Pulmonary artery endothelial cell (primary cell): Measurements from ENCODE around the gene TXNDC11. TPM values are rescaled to one million over a fixed set of nuclear protein-coding genes. Genes with fewer than 3 reads are reported as not detected.
A peak's percentile ranks its signal among the peaks of the same experiment; 100 is the strongest.

Source experiments
- DNase-seq: peaks from one replicate; pipeline ENCODE4 v3.0.0-alpha.2; 2011; ENCODE audit warnings: low read depth, low spot score
- total RNA-seq: library from RNA; depleted of rRNA; stranded (reverse); fragments of >200 nt; gene quantifications from 2 replicates; pipeline ENCODE4 v1.2.3, GENCODE V29; 2014

TXNDC11 gene
- total RNA-seq, 1 donor from 2014 or later = 23.7 TPM

DNA sequence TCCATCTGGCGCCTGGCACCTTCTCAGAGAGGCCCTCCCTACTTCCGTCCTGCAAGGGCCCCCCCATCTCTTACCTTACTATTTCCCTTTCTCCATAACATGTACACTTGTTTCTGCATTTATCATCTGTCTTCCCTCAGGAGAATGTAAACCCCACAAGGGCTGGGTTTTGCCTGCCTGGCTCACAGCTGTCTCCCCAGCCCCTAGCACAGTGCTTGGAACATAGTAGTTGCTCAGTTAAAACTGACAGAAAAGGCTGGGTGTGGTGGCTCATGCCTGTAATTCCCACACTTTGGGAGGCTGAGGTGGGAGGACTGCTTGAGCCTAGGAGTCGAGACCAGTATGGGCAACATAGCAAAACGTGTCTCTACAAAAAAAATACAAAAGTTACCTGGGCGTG lies 80.1 kb downstream of the TXNDC11 start:
- DNase-seq = no peak

- no peak for DNase-seq
These were observed 82.1 kb downstream of the TXNDC11 start for GRCh38 chr16:11660565-11660964.

DNA sequence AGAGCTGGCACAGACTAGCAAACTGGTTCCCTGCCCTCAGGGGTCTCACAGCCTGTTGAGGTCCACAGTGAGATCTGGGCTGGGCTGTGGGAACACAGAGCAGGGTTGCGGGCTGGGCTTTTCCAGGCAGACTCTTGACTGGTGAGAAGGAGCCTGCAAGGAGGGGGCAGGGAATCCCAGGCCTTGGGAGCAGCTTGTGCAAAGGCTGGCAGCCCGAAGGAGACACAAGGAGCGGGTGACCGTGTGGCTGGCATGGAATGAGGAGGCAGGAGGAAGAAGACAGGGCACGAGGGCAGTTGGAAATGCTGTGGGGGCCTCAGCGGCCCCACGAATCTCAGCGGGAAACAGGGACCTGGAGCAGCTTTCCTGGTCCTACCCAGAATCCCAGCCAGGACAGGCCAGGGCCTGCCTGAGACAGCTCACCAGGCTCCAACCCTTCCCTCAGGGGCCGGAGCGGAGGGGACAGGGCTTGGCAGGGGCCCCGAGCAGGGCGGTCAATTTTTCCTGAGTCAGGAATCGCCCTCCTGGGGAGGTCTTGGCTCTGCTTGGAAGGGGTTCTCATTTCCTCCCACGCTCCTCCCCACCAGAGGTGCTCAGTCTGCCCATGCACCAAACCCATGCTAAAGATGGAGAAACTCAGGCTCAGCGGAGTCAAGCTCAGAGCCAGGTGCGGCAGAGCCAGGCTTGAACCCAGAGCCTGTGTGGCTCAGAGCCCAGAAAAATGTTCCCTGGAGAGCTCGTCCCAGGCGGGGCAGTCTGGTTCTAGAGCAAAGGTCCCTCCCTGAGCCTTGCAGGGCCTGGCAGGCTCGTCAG lies 83.6 kb downstream of the TXNDC11 start:
- DNase-seq = no peak

- no peak for DNase-seq
These were observed 85.1 kb downstream of the TXNDC11 start for GRCh38 chr16:11657556-11657955.

DNA sequence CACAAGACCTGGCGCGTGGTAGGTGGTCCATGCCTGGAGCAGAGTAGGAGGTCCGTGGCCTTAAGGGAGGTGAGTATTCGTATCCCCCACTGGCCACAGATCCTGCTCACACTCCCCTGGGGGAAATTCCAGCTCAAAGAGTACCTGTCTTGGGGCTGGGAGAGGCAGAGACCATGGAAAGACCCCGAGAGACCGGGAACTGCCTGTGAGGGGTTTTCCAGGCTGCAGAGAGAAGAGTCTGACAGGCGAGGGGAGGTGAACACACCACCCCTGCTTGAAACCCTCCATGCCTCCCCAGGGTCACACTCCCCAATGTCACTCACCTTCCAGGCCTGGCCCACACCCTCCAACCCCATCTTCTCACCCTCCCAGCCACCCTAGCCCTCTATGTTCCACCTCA lies 87.0 kb downstream of the TXNDC11 start:
- DNase-seq = no peak

DNA sequence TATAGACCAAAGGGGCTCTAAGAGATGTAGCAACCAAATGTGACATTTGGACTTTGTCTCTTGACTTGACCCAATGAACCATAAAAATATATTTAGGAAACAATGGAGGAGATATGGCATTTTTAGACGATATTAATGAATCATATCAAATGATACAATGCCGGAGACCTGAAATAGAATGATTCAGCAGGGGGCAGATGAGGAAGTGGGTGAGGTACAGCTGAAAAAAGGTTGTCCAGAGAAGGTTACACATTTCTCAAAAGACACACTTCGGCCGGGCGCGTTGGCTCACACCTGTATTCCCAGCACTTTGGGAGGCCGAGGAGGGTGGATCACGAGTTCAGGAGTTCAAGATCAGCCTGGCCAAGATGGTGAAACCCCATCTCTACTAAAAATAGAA lies 90.9 kb downstream of the TXNDC11 start:
- no peak for DNase-seq

GRCh38 chr16:11650641-11651591 lies 91.7 kb downstream of the TXNDC11 start:
- no peak for DNase-seq

GRCh38 chr16:11649276-11649675 lies 93.4 kb downstream of the TXNDC11 start:
- DNase-seq = no peak

GRCh38 chr16:11642765-11643116 lies 99.9 kb downstream of the TXNDC11 start:
- no peak for DNase-seq

DNA sequence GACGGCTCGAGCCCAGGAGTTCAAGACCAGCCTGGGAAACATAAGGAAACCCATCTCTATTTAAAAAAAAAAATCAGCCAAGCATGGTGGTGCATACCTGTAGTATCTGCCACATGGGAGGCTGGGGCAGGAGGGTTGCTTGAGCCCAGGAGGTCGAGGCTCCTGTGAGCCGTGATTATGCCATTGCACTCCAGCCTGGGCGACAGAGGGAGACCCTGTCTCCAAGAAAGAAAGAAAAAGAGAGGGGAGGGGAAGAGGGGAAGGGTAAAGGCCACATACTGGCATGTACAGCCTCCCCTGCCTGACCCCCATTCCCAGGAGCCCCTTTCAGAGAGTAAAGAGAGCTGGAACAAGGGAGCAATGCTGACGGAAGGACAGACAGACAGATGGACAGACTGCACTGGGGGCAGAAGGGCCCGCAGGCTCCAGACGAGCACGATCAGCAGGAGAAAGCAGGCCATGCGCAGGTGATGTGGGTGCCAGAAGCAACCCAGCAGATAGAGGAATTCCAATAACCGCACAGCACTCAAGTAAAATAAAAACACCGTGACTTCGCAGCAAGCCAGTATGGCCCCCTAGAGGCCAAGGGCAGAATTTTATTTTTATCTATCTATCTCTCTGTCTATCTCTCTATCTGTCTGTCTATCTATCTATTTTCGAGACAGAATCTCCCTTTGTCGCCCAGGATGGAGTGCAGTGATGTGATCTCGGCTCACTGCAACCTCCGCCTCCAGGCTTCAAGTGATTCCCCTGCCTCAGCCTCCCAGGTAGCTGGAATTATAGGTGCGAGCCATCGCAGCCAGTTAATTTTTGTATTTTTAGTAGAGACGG lies 101.5 kb downstream of the TXNDC11 start:
- DNase-seq = no peak

- peak; percentile 15 for DNase-seq
These were observed 102.4 kb downstream of the TXNDC11 start for GRCh38 chr16:11639925-11640899.

DNA sequence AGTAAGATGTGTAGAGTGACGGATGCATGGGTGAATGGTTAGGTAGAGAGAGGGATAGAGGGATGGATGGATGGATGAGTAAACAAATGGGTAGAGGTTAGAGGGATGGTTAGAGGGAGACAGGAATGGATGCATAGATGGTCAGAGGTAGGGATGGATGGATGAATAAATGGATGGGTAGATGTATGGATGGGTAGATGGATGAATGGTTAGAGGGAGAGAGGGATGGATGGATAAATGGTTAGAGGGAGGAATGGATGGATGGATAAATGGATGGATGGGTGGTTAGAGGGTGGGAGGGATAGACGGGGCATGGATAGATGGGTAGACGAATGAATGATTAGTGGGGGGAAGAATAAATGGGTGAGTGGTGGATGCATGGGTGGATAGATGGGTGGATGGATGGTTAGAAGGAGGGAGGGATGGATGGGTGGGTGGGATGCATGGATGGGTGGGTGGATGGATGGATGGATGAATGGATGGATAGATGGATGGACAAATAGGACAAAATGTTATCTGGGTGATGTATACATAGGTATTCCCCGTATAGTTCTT lies 103.6 kb downstream of the TXNDC11 start:
- no peak for DNase-seq

GRCh38 chr16:11638140-11638539 lies 104.5 kb downstream of the TXNDC11 start:
- no peak for DNase-seq

DNA sequence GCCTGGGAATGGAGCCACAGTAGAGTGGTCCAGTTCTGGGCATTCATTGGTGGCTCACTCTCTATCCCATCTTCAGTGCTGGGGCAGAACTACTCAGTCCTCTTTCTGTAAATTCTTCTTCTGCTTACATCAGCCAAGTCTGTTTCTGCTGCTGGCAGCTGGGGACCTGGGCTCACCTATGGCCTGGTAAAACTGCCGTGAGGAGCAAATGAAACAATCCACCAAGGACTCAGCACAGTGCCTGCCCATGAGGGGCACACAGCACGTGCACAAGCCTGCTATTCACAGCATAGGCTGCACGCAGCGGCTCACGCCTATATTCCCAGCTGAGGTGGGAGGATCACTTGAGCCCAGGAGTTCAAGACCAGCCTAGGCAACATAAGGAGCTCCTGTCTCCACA lies 105.3 kb downstream of the TXNDC11 start:
- DNase-seq = no peak

DNA sequence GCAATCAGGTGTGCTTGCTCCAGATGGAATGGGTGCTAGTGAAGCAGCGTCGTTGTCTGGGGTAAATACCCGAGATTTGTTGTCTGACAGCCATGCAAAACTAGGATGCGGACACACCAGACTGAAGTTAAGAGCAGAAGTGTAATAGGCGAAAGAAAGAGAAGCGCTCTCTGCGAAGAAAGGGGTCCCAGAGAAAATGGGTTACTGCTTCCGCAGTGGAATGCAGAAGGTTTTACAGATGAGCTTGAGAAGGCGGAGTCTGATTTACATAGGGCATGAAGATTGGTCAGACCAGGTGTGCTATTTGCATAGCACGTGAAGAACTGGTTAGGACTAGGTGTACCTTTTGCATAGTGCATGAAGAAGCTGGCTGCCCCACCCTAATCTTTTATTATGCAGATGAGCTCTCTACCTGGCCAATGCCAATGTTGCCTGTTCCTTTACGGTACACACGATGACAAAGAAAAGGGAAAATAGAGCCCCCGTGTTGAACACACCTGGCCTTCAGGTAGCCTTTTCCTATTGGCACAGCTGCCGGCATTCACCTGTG lies 106.4 kb downstream of the TXNDC11 start:
- DNase-seq = no peak

DNA sequence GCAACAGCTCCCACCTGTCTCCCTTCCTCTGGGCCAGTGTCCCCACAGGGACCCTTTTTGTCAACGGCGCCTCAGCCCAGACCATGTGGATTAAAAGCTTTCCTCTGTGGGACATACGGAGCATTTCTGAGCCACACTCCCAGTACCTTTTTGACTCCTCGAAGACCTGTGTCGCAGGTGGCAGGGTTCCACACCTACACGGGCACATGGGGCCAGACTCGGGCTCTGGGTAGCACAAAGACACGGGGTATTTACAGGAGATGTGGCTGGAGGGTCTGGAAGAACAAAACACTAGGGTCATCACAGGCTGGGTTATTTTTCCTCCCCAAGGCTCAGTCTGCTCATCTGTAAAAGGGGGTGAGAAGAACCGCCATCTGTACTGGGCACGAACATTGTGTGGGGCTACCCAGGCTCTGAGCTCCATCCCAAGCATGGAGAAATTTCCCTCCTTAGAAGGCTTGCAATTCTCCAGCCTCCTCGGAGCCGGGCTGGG lies 106.9 kb downstream of the TXNDC11 start:
- DNase-seq = no peak

DNA sequence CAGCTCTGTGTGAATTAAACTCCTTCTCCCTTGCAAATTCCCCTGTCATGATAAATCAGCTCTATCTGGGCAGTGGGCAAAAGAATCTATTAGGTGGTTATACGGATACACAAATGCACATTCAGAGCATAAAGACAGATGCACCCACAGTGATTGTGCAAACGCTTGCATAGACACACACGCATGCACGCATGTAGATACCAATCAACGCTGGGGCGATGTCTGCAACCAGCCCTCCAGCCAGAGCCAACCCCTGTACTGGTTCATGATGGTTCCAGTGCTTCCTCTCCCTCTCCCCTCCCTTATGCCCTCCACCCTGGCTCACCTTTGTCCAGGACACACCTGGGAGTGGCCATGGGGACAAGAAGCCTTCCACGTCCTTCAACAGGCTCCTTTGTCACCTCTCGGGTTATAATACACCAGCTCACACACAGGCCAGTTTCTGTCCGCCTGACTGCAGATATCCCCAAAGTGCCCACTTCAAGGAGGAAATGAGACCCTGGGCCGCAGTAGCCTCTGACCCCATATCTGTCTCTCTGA lies 107.5 kb downstream of the TXNDC11 start:
- DNase-seq = no peak

DNA sequence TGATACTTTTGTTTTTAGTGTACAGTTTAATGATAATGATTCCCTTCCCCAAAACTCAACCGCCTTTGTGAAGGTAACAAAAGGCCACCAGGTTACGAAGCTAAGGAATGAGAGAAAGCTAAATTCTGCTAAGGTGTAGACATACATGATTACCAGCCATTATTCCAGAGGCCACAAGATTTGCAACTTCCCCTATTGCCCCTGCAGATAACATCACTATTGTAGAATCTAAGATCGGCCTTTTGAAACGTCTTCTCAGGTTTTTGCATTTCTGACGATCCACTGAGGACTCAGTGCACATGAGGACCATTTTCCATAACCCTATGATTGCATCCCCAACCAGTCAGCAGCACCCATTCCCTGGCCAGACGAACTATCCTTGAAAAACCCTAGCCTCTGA lies 108.3 kb downstream of the TXNDC11 start:
- DNase-seq = no peak

- no peak for DNase-seq
These were observed 109.5 kb downstream of the TXNDC11 start for GRCh38 chr16:11633113-11633512.
